Inflammatory macrophage (primary cell): ENCODE data around the gene KDM4D.
"Not testable (repeated sequence)": the region's sequence is repeated elsewhere in the genome, so short reads cannot be mapped to it uniquely, and the experiment has no call there.

Experiments used
- DNase-seq, 2 donors: peaks; one replicate each; pipeline ENCODE4 v3.0.0-alpha.2; 2020 to 2022

Gene KDM4D

DNA sequence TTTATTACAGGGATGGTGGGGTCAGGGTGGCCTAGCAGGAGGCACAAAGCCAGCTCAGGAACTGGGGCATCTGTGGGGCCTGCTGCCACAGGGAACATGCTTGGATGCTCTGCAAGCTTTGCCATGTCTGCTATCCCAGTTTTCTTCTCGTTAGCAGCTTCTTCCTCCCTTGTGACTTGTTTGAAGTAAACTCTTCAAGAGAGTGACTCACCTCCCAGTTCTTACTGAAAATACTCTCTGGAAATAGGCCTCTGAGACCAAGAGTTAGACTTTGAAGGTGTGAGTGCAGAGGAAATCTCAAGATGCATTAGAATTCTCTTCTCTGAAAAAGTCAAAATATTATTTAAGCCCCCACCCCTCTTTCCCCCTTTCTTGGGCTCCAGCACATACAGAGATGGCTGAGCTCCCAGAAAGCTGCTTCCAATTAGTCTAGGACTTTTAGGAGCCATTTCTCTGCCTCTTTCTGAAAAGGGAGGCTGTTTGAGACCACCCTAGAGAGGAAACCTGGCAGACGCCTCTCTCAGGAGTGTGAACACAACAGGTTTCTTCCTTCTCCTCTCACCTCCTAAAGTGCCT is 15.3 kb upstream of the KDM4D start:
- DNase-seq = no peak

DNA sequence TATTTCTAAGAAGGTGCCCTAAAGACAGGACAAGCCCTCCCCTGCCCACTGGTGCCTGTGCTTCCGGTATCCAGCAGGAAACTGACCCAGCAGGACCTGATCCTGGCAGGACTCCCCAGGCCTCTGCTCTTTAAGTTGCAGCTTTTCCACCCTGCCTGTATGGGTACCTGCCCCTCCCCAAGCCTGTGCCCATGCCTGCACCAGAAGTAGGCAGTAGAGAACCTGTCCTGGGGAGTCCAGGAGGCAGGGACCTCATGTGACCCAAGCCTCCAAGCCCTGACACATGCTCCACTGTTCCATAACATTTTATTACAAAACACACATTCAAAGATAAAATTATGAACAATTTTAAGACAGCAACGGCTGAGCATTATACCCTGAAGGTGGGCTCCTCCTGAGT is 14.3 kb upstream of the KDM4D start:
- DNase-seq = no peak

DNA sequence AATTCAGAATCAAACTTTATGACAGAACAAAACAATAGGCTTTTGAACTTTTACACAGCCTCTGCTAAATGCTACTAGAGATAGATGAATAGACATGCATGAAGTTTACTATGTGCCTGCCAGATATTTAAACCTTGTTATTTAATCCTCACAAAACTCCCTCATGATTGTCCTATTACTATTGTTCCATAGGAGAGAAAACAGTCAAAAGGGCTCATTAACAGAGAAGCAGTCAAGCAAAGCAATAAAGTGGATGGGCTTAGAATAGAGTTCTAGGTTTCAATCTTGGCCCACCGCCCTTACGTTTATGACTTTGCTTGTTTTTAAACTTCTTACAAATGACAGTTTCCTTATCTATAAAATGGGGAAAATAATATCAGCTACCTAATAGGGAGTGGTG is 13.0 kb upstream of the KDM4D start:
- DNase-seq = no peak

DNA sequence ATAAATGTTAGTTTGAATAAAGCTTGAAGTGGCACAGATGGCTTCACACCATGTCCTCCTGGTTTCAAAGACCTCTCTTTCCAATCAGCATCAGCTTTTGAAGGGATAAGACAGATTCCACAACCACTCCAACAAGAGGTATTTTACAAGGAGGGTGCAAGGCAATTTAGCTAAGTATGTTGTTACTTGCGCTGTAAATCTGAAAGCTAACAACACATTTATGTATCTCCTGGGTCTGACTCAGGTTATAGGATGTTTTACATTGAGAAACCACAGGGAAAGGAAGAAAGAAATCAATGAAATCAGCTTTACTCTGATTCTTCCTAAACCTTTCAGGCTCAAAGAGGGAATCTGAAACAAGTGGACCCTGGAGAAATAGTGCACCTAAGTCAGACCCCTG is 12.3 kb upstream of the KDM4D start:
- no peak for DNase-seq

DNA sequence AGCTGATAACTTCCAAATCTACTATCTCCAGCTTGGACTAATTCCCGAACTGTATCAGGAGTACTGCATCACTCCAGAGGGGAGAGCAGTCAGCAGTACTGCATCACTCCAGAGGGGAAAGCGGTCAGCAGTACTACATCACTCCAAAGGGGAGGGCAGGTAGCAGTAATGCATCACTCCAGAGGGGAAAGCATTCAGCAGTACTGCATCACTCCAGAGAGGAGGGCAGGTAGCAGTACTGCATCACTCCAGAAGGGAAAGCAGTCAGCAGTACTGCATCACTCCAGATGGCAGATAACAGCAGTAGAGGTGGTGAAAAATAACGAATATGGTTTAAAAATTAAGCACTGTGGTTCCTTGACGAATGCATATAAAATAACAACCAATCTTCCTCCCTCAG is 8.6 kb upstream of the KDM4D start:
- no peak for DNase-seq

DNA sequence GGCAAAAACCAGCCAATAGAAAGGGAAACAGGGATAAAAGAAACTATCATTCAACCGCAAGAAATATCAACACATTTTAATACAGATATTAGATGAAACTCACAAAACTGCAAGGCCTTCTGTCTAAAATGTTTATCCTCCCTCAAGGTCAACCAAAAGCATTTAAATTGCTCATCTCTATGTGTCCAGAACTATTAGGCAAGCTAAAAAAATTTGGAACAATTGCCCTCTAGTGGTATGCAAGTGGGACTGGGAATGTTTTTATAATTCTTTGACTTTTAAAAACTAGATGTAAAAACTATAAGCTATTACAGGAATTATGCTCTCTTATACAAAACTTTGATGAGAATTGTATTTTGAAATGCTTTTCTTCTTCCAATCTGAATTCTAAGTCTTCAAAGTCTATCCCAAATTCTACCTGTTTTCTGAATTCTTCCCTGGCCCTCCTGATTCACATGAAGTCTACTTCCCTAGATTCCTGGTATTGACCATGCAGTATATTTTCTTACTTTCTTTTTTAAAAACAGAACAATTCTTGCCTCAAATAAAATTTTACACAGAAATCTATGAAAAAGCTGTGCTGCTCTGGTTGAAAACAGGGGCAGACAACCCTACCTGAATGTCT is 5.1 kb upstream of the KDM4D start:
- peak; percentile 5 to 36 for DNase-seq

DNA sequence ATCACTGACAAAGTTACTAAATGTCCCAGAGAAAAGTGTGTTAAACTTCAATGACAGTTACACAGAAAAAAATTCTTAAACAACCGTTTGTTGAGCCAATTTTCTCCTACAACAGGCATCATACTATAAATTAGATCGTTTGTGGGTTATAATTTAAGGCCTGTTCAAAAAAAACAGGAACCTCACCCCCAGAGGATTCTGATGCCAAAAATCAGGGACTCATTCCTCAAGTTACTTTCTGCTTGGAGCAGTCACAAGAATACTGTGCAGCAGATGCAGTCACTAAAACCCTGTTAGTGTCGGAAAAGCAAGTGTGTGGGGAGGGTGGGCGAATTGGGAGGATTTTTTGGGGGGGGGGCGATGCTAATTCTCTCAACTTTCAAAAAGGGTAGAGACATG is 810 bp upstream of the KDM4D start:
- peak; percentile 5 to 12 for DNase-seq

DNA sequence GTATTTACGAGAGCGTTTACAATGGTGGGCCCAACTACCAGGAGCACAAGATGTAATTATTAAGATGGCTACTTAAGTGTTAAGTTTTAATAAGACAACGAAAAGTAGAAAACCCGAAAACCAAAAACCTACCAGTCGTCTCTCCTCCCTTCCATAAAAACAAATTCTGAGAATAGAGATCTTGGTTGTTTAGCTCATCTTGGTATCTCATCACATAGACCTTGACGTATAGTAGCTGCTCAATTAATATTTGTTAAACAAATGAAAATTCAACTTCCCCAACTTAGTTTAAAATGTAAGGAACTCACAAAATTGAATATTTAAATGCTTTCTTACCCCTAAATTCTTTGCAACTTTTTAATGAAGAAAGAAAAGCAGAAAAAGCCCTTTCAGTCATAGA is 669 bp downstream of the KDM4D start:
- DNase-seq = no peak

DNA sequence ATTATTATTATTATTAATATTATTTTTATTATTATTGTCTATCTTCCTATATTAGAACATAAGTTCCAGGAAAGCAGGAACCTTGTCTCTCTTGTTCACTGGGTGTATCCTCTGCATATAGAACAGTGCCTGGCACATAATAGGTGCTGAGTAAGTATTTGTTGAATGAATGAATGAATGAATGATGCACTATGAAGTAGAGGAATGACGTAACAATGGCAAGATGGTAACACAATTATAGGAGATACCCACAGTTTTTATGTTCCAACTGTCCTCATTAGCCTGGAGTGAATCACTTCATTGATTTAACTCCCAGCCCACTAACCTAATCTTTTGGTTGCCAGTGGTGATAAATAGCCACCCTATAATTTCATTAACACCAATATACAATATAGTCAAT is 2.1 kb downstream of the KDM4D start:
- DNase-seq = no peak

DNA sequence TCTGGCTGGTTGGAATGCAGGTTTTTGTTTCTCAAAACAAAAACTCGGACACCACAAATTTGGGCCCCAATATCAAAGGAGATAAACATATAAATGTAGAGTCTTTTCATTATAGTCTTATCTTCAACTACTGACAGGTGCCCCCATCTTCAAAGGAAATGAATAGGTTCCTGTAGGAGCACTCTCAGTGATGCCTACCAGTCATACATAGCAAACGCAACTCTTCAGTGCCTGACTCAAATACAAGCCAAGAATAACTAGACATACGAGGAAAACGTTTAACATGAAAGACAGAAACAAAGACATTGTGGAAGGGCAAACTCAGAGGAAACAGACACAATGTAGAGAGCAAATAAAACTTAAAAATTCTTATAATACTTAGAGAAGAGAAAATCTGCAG is 13.9 kb downstream of the KDM4D start:
- DNase-seq = no peak

DNA sequence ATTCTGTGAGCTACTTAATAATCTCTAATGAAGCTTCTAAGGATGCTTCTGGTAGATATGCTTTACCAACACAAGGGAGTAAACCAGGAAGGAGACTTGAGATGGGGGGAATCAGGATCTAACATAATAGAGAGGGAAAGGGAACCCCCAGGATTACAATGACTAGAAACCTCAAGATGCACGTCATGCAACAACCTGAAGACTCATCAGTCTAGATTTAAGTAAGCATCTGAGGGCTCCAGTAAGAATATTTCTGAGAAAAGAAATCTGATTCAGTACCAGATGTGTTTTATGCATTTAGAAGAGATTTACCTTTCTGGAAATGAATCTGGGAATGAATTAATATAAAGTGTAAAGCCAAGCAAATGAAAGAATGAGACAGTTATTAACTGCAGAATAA is 15.2 kb downstream of the KDM4D start:
- no peak for DNase-seq

DNA sequence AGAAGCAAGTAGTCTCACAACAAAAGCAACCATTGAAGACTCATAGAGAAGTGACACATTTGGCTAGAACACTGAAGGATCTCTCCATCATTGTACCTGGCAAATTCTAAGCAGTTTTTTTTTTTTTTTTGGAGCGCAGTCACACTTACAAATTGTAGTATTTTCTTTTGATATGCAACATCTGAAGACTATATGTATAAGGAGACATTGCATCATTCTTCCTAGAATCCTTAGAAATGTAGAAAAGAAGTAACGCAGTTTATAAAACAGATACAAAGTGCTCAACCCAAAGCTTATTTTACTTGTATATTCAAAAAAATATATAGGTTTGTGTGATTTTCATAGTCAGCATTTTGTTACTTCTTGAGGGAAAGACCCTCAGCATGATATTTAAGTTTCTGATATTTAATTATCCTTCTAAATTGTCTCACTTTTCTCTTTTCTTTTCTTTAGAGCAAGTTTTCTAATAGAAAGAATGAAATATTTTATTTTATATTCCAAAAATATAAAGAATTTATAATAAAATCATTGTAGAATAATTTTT is 20.0 kb downstream of the KDM4D start:
- DNase-seq = no peak

DNA sequence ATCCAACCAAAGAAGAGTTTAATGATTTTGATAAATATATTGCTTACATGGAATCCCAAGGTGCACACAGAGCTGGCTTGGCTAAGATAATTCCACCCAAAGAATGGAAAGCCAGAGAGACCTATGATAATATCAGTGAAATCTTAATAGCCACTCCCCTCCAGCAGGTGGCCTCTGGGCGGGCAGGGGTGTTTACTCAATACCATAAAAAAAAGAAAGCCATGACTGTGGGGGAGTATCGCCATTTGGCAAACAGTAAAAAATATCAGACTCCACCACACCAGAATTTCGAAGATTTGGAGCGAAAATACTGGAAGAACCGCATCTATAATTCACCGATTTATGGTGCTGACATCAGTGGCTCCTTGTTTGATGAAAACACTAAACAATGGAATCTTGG is 23.9 kb downstream of the KDM4D start:
- DNase-seq = no peak

DNA sequence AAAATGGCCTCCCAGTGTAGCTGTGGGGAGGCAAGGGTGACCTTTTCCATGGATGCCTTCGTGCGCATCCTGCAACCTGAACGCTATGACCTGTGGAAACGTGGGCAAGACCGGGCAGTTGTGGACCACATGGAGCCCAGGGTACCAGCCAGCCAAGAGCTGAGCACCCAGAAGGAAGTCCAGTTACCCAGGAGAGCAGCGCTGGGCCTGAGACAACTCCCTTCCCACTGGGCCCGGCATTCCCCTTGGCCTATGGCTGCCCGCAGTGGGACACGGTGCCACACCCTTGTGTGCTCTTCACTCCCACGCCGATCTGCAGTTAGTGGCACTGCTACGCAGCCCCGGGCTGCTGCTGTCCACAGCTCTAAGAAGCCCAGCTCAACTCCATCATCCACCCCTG is 24.8 kb downstream of the KDM4D start:
- no peak for DNase-seq

DNA sequence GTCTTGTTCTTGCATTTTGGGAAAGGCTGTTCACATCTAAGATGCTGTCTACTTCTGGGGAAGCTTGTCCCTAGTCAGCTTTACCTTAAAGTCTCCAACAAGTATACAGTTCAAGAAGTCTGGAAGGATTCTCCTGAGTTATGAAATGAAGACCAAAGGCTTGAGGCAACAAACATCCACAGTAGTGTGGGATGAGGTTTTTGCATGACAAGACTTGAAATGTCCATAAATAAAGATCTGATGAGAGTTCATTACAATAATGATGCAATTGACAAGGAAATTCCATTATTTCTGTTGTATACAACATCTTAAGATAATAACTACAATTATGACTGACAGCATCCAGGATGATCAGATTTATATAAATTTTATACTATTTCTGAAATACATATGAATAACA is 30.2 kb downstream of the KDM4D start:
- DNase-seq = no peak

DNA sequence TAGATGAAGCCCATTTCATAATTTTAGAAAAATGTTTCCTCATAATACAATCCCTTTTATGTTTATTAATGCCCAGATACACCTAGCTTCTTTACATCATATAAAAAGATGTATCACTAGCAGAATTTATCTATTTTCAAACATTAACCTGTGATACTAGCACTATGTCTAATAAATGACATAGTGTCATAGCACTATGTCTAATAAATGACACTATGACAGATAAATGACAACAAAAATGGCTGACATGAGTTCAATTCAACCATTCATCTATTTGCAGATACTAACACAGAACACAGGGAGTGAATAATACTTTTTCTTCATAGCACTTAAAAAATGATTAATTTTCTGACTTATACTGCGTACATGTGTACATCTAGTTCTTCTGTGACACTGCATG is 32.1 kb downstream of the KDM4D start:
- no peak for DNase-seq

DNA sequence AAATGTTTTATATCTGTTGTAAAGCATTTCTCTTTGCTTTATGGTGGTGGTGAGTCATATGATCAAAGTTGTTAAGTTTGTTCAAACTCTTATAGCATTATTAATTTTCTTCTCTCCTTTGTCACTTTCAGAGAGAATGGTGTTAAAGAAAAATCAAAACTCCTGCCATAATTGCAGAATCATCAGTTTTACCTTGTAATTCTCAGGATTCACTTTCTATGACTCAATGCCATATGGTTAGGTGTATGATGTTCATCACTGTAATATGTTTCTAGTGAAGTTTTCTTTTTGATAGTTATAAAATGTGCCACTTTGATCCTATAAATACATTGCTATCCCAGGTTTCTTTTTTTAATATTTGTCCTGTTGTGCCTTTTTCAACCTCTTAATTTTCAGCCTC is 37.9 kb downstream of the KDM4D start:
- DNase-seq = no peak

DNA sequence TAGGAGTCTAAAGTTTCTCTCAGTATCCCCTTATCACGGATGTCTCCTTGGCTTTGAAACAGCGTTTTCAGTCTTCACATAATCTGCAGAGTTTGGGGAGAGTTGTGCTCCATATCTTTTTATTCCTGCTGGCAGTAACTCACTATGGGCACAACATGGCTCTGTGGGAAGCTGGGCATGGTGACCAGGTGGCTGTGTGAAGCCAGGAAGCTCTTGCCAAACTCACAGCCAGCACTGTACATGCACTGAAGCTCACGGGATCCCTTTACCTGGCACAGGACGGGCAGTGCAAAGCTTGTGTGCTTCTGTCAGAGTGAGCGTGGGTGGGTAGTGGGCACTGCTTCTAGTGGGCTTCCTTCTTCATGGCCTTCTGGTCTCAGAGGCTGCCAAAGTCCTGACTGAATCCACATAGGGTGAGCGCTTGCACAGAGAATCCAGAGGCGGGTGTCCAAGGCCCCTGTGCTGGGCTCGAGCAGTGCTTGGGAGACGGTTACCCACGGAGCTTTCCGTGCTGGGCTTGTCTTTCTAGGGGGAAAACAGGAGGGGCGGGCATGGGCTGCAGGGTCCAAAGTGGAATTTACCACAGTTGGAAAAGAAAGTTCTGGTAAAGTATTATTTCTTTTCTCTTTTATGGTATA is 40.8 kb downstream of the KDM4D start:
- no peak for DNase-seq

DNA sequence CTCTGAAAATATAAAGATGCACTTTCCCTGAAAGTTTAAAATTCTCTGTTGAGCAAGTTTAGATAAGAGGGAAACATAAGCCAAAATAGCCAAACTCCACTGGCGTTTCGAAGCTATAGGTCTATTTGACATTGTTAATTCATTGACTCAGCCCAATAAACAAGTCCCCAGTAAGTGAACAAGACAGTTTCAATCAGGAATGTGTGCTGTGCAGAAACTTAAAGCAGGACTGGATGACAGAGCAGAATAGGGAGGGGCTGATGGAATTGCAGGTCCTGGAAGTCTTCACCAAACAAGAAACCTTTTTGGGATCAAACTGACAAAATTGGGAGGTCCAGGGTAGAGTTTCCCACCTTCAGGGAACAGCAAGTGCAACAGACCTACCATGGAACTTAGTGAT is 42.6 kb downstream of the KDM4D start:
- no peak for DNase-seq

DNA sequence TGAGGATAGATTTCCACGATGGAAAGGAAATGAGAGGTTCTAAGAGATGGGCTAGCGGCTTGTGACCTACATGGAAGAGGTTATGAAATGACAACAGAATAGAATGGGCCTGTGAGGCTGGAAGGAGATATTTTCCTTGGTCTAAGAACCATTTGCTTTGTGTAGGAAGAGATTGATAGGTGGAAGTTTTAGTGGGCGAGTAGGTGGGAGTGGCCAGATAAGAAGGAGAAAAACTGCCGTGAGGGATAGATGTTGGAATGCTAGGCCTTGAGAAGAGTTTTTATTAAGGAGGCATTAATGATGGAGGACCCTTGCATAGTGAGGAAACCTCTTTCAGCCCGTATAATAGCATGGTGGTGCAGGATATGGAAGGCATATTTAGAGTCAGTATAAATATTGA is 48.0 kb downstream of the KDM4D start:
- DNase-seq = not testable (repeated sequence)

DNA sequence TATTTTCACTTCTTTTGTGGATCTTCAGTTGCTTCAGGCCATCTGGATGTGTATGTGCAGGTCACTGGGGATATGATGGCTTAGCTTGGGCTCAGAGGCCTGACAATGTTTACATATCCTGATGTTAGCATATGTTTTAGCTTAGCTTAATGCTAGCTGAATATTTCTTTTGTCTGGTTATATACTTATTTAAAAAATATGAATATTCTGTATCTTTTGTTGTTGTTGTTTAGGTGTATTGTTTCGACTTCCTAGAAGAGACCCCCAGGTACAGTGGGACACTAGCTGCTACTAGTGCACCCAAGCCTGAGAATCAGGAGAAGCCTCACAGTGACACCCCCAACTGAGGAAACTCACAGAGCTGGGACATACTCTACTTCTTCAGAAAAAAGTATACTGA is 51.4 kb downstream of the KDM4D start, which contains the start of gene KDM4E:
Gene KDM4E, plus strand, starts transcription at position 301 of the 400 bp plus-strand sequence. CDS start 300 bp downstream, outside the sequence.
- no peak for DNase-seq

DNA sequence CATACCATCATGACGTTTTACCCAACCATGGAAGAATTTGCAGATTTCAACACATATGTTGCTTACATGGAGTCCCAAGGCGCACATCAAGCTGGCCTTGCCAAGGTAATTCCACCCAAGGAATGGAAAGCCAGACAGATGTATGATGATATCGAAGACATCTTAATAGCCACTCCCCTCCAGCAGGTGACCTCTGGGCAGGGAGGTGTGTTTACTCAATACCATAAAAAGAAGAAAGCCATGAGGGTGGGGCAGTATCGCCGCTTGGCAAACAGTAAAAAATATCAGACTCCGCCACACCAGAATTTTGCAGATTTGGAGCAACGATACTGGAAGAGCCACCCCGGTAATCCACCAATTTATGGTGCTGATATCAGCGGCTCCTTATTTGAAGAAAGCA is 52.1 kb downstream of the KDM4D start:
- not testable (repeated sequence) for DNase-seq

DNA sequence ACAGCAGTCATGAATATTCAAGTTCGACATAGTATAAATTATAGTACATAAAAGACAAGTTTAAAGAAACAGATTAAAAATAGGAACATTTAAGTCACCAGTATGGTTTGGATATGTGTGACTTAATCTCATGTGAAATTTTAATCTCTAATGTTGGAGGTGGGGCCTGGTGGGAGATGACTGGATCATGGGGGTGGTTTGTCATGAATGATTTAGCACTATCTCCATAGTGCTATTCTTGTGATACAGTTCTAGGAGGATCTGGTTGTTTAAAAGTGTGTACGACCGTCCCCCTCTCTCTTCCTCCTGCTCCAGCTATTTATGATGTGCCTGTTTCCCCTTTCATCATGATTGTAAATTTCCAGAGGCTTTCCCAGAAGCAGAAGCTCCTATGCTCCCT is 54.8 kb downstream of the KDM4D start:
- no peak for DNase-seq

DNA sequence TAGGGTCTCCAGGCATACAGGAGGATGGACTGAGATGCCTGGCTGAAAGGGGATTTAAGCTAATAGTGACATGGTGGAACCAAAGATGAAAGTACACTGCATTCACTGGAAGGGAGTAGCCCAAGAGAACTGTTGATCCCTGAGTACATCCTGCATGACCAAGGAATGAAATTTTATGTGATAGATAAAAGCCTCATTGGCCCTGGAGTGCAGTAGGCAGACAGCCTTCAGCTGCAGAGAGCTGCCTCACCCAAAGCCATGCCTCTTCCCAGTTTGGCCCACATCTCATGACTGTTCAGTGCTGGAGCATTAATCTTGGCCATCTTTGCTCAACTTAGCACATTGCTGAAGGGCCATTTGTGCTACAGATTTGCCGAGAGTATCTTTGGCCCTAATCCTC is 59.5 kb downstream of the KDM4D start:
- DNase-seq = no peak
